Activated CD4-positive, alpha-beta T cell treated with anti-CD3 and anti-CD28 coated beads, Interleukin-2, amount 10 ng/mL, durations not matched to agents 7 days and 5 days (primary cell): ENCODE data around the gene TMEM119. TPM values are rescaled to one million over a fixed set of nuclear protein-coding genes. Genes with fewer than 3 reads are reported as not detected.
A peak's percentile ranks its signal among the peaks of the same experiment; 100 is the strongest.

Source experiments
- CTCF ChIA-PET: fragments of 350-600 bp; sonication (Branson Sonifier 250); formaldehyde crosslinking; loops from one replicate; lab custom pipeline; 2021; ENCODE audit warnings: antibody characterized with exemption; lab: Charles Lee
- POLR2A ChIA-PET: fragments of 350-600 bp; sonication (Branson Sonifier 250); formaldehyde crosslinking; loops from one replicate; lab custom pipeline; 2021; ENCODE audit warnings: antibody characterized with exemption; lab: Charles Lee
- DNase-seq: peaks from one replicate; pipeline ENCODE4 v3.0.0-alpha.2; 2020
- H3K27ac Mint-ChIP-seq: one replicate; pipeline ENCODE4 v1.8.0; 2021; ENCODE audit warnings: mild to moderate bottlenecking, moderate library complexity, mixed read lengths
- H3K27me3 Mint-ChIP-seq: one replicate; pipeline ENCODE4 v1.8.0; 2021; ENCODE audit warnings: mixed read lengths
- H3K36me3 Mint-ChIP-seq: one replicate; pipeline ENCODE4 v1.8.0; 2021; ENCODE audit warnings: low read depth, mixed read lengths
- H3K4me1 Mint-ChIP-seq: one replicate; pipeline ENCODE4 v1.8.0; 2021; ENCODE audit warnings: mixed read lengths
- H3K4me3 Mint-ChIP-seq: one replicate; pipeline ENCODE4 v1.8.0; 2021; ENCODE audit warnings: mild to moderate bottlenecking, moderate library complexity, mixed read lengths
- H3K9me3 Mint-ChIP-seq: one replicate; pipeline ENCODE4 v1.8.0; 2021; ENCODE audit warnings: mixed read lengths
- total RNA-seq, 2 experiments: library from RNA; stranded (reverse); gene quantifications; one replicate each; pipeline ENCODE4 v1.2.3, GENCODE V29; 2021

The TMEM119 gene
- total RNA-seq, 2 experiments from 2014 or later: 1.2 to 1.7 TPM

- Mint-ChIP-seq H3K27ac (peak overlapping the region; percentile 91), H3K9me3 (no peaks in the 10 kb centered on the region), H3K27me3 (no peaks in the 10 kb centered on the region), H3K4me1 (peaks cover 85% of the 10 kb centered on the region), H3K36me3 (peaks cover 51% of the 10 kb centered on the region), H3K4me3 (peak overlapping the region; percentile 38)
- peak; percentile 88 for DNase-seq
- ChIA-PET POLR2A (interaction anchor here (1.0 to 1.5 kb wide), 2 partner anchors 49 to 64 kb away, joined by 4 to 6 read pairs; no protein-coding TSS in a partner anchor), CTCF (interaction anchor here (1.1 to 11.9 kb wide), 6 partner anchors 9 to 236 kb away, joined by 3 to 105 read pairs (median 6); no protein-coding TSS in a partner anchor)
These were observed 29.3 kb downstream of the TMEM119 start for GRCh38 chr12:108568338-108569154.

GRCh38 chr12:108567406-108568337 lies 30.2 kb downstream of the TMEM119 start:
- POLR2A ChIA-PET: interaction anchor here (0.7 to 1.5 kb wide), 2 partner anchors 50 to 487 kb away, joined by 4 to 6 read pairs; no protein-coding TSS in a partner anchor
- peak overlapping the region; percentile 38 for H3K4me3 Mint-ChIP-seq
- H3K4me1 Mint-ChIP-seq: peaks cover 82% of the 10 kb centered on the region

GRCh38 chr12:108566452-108566851 lies 31.4 kb downstream of the TMEM119 start:
- H3K9me3 Mint-ChIP-seq: no peaks in the 10 kb centered on the region
- H3K36me3 Mint-ChIP-seq: peaks cover 51% of the 10 kb centered on the region
- no peaks in the 10 kb centered on the region for H3K27me3 Mint-ChIP-seq
- peaks cover 78% of the 10 kb centered on the region for H3K4me1 Mint-ChIP-seq
- CTCF ChIA-PET: interaction anchor here (1.2 to 11.9 kb wide), 3 partner anchors 10 to 164 kb away, joined by 5 to 105 read pairs (median 12); no protein-coding TSS in a partner anchor
- DNase-seq: no peak
- POLR2A ChIA-PET: no interaction called here
- no peak overlapping the region for H3K4me3 Mint-ChIP-seq
- peak overlapping the region; percentile 36 for H3K27ac Mint-ChIP-seq

More at GRCh38 chr12:108567406-108568337, 30.2 kb downstream of the TMEM119 start:
- Mint-ChIP-seq H3K27me3 (no peaks in the 10 kb centered on the region), H3K27ac (peak overlapping the region; percentile 91), H3K9me3 (no peaks in the 10 kb centered on the region), H3K36me3 (peaks cover 51% of the 10 kb centered on the region)
- DNase-seq: no peak
- CTCF ChIA-PET: interaction anchor here (1.2 to 11.9 kb wide), 6 partner anchors 9 to 237 kb away, joined by 3 to 105 read pairs (median 8); no protein-coding TSS in a partner anchor

GRCh38 chr12:108565976-108566375 lies 31.9 kb downstream of the TMEM119 start:
- Mint-ChIP-seq H3K4me3 (no peak overlapping the region), H3K27ac (peak overlapping the region; percentile 36), H3K9me3 (no peaks in the 10 kb centered on the region), H3K36me3 (peaks cover 51% of the 10 kb centered on the region), H3K4me1 (peaks cover 75% of the 10 kb centered on the region), H3K27me3 (no peaks in the 10 kb centered on the region)
- ChIA-PET CTCF (interaction anchor here (1.2 to 11.9 kb wide), 4 partner anchors 11 to 164 kb away, joined by 5 to 105 read pairs (median 12); no protein-coding TSS in a partner anchor), POLR2A (no interaction called here)
- DNase-seq: peak; percentile 19

DNA sequence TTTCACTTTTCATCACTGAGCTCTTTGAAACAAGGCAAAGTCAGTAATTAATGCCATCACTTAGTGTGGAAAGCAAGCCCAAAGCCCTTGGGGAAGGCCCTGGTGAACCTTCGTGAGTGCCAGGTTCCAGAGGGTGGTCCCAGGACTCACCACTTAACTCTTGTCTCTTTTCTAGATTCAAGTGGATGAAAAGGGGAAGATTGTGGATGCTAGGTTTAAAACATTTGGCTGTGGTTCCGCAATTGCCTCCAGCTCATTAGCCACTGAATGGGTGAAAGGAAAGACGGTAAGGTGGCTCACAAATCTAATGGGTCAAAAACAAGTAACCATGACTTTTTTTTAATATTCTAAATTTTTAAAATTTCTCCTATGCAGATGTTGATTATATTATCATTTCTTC lies 32.7 kb downstream of the TMEM119 start:
- H3K27me3 Mint-ChIP-seq: no peaks in the 10 kb centered on the region
- H3K9me3 Mint-ChIP-seq: no peaks in the 10 kb centered on the region
- ChIA-PET POLR2A (no interaction called here), CTCF (interaction anchor here (1.2 to 11.9 kb wide), 4 partner anchors 12 to 165 kb away, joined by 5 to 105 read pairs (median 12); no protein-coding TSS in a partner anchor)
- H3K4me3 Mint-ChIP-seq: no peak overlapping the region
- H3K27ac Mint-ChIP-seq: no peak overlapping the region
- no peak for DNase-seq
- H3K4me1 Mint-ChIP-seq: peaks cover 71% of the 10 kb centered on the region
- peaks cover 45% of the 10 kb centered on the region for H3K36me3 Mint-ChIP-seq

GRCh38 chr12:108564724-108565123 lies 33.2 kb downstream of the TMEM119 start:
- Mint-ChIP-seq H3K9me3 (no peaks in the 10 kb centered on the region), H3K27me3 (no peaks in the 10 kb centered on the region), H3K36me3 (peaks cover 43% of the 10 kb centered on the region), H3K27ac (no peak overlapping the region), H3K4me3 (no peak overlapping the region), H3K4me1 (peaks cover 71% of the 10 kb centered on the region)
- DNase-seq: no peak
- POLR2A ChIA-PET: no interaction called here
- CTCF ChIA-PET: interaction anchor here (0.5 to 11.9 kb wide), 4 partner anchors 12 to 934 kb away, joined by 3 to 105 read pairs (median 12); no protein-coding TSS in a partner anchor

DNA sequence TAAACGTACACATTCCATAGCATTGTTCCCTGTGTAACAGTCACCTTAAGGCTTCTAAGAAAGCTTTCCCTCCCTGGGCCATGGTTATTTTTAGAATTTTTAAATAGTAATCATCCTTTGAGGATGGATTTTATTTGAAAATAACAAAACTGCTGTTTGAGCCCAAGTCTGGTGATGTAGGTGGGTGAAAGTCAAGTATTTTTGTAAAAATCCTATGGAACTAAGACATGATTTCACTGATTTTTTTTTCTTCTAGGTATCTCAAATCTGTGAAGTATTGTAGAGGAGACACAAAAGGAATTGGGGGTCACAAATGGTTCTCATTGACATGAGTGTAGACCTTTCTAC lies 34.1 kb downstream of the TMEM119 start:
- H3K4me1 Mint-ChIP-seq: peaks cover 69% of the 10 kb centered on the region
- H3K36me3 Mint-ChIP-seq: peaks cover 35% of the 10 kb centered on the region
- peak overlapping the region; percentile 100 for H3K4me3 Mint-ChIP-seq
- POLR2A ChIA-PET: no interaction called here
- H3K9me3 Mint-ChIP-seq: no peaks in the 10 kb centered on the region
- H3K27me3 Mint-ChIP-seq: no peaks in the 10 kb centered on the region
- peak overlapping the region; percentile 99 for H3K27ac Mint-ChIP-seq
- DNase-seq: no peak
- CTCF ChIA-PET: interaction anchor here (0.7 to 11.9 kb wide), 7 partner anchors 13 to 101 kb away, joined by 3 to 105 read pairs (median 11); no protein-coding TSS in a partner anchor

DNA sequence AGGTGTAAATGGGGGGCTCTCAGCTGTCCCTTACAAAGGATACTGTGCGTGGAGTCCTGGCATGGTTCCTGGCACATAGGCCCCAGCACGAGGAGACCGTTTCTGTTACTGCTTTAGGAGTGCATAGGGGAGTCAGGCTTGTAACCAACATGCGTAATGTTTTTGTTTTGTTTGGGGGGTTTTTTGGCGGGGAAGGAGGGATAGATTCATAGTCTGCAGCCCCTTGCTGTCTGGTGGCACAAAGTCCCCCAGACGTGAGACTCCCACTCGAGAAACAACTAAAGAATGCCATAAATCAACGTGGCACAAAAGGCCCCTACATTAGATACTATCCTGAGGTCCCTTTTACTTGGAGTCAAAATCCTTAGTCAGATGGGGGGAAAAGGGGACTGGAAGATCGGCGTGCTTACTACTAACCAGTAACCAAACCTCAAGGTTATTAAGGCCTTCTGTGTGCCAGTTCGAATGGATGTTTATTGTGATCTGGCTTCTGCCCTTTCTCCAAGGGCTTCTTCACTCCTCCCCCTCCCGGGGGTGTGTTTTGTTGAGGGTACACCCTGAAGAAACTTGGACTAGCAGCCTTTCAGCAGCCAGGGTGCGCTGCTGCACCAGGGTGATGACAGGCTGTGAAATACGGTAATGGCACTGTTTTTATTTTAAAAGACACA lies 34.6 kb downstream of the TMEM119 start:
- CTCF ChIA-PET: interaction anchor here (0.6 to 11.9 kb wide), 7 partner anchors 12 to 388 kb away, joined by 3 to 105 read pairs (median 3); partner anchors contain the start of gene SELPLG
- POLR2A ChIA-PET: no interaction called here
- peak overlapping the region; percentile 99 for H3K27ac Mint-ChIP-seq

GRCh38 chr12:108562348-108563135 lies 35.3 kb downstream of the TMEM119 start, which contains the start of gene ISCU:
Gene ISCU, plus strand, starts transcription at chr12:108562596. Its CDS starts 27 bp downstream, at chr12:108562623.
- peak within 1 kb of the TSS; percentile 100 for H3K4me3 Mint-ChIP-seq
- POLR2A ChIA-PET: interaction anchor here (0.5 to 0.7 kb wide), 4 partner anchors 55 to 294 kb away, joined by 3 to 6 read pairs (median 4); no protein-coding TSS in a partner anchor
- CTCF ChIA-PET: interaction anchor here (0.6 to 11.9 kb wide), 9 partner anchors 13 to 388 kb away, joined by 3 to 105 read pairs (median 4); partner anchors contain the start of gene SELPLG
- no peaks in the 10 kb centered on the region for H3K27me3 Mint-ChIP-seq
- H3K4me1 Mint-ChIP-seq: peaks cover 65% of the 10 kb centered on the region
- no peaks in the 10 kb centered on the region for H3K9me3 Mint-ChIP-seq
- H3K27ac Mint-ChIP-seq: peak within 1 kb of the TSS; percentile 99
- DNase-seq: peak; percentile 98
- peaks cover 28% of the 10 kb centered on the region for H3K36me3 Mint-ChIP-seq

More for the DNA sequence above, 34.6 kb downstream of the TMEM119 start:
- Mint-ChIP-seq H3K9me3 (no peaks in the 10 kb centered on the region), H3K4me3 (peak overlapping the region; percentile 100), H3K27me3 (no peaks in the 10 kb centered on the region), H3K36me3 (peaks cover 31% of the 10 kb centered on the region), H3K4me1 (peaks cover 67% of the 10 kb centered on the region)
- peak; percentile 92 for DNase-seq

- peak overlapping the region; percentile 100 for H3K4me3 Mint-ChIP-seq
- ChIA-PET POLR2A (interaction anchor here (0.5 to 0.7 kb wide), 4 partner anchors 56 to 295 kb away, joined by 3 to 6 read pairs (median 4); no protein-coding TSS in a partner anchor), CTCF (interaction anchor here (1.0 to 11.9 kb wide), 9 partner anchors 12 to 389 kb away, joined by 3 to 105 read pairs (median 4); no protein-coding TSS in a partner anchor)
- H3K36me3 Mint-ChIP-seq: peaks cover 26% of the 10 kb centered on the region
- DNase-seq: no peak
- no peaks in the 10 kb centered on the region for H3K27me3 Mint-ChIP-seq
- no peaks in the 10 kb centered on the region for H3K9me3 Mint-ChIP-seq
- H3K27ac Mint-ChIP-seq: peak overlapping the region; percentile 99
- H3K4me1 Mint-ChIP-seq: peaks cover 67% of the 10 kb centered on the region
These were observed 36.0 kb downstream of the TMEM119 start for GRCh38 chr12:108561852-108562347.
